Sigmoid colon (tissue), 7 donors: ENCODE results near the gene SRP19. TPM values are rescaled to one million over a fixed set of nuclear protein-coding genes. Genes with fewer than 3 reads are reported as not detected.

Experiments
- DNase-seq: peaks from one replicate; pipeline ENCODE4 v3.0.0-alpha.2; 2019
- H3K27ac ChIP-seq, 4 donors: fragments of 200-600 bp; sonication (generic); one replicate each; pipeline ENCODE4 v1.5.1; 2016 to 2019; ENCODE audit warnings: mild to moderate bottlenecking in 1 of 4
- H3K27me3 ChIP-seq, 3 donors: fragments of 200-600 bp; sonication (generic); one replicate each; pipeline ENCODE4 v1.5.1; 2019; ENCODE audit warnings: mild to moderate bottlenecking in 1 of 3
- H3K36me3 ChIP-seq, 4 donors: fragments of 200-600 bp; sonication (generic); one replicate each; pipeline ENCODE4 v1.5.1; 2016 to 2019
- H3K4me1 ChIP-seq, 4 donors: fragments of 200-600 bp; sonication (generic); one replicate each; pipeline ENCODE4 v1.5.1; 2017 to 2019
- H3K4me3 ChIP-seq, 4 donors: fragments of 200-600 bp; sonication (generic); one replicate each; pipeline ENCODE4 v1.5.1; 2017 to 2019; ENCODE audit warnings: mild to moderate bottlenecking in 2 of 4, moderate library complexity in 1 of 4
- H3K9me3 ChIP-seq, 4 donors: fragments of 200-600 bp in 3 of 4; sonication (generic) in 3 of 4; one replicate each; pipeline versions ENCODE4 v1.5.1 to v1.6.1; 2013 to 2019
- CTCF ChIP-seq, 4 experiments: fragments of 450-650 bp in 3 of 4; fragments of 200-600 bp in 1 of 4; IDR thresholded peaks; one replicate each; pipeline ENCODE4 v1.5.1; 2016 to 2019; ENCODE audit warnings: antibody characterized with exemption in 4 of 4, mild to moderate bottlenecking in 3 of 4, moderate library complexity in 2 of 4
- EP300 ChIP-seq, 4 donors: sonication (generic); formaldehyde crosslinking; IDR thresholded peaks; one replicate each; pipeline ENCODE4 v1.6.1; 2017; ENCODE audit warnings: antibody characterized with exemption in 4 of 4
- POLR2A ChIP-seq, 2 donors: fragments of 450-650 bp; IDR thresholded peaks; one replicate each; pipeline ENCODE4 v1.6.1; 2016; ENCODE audit warnings: antibody characterized with exemption in 2 of 2, mild to moderate bottlenecking in 2 of 2, moderate library complexity in 2 of 2
- POLR2AphosphoS5 ChIP-seq, 4 donors: sonication (generic); formaldehyde crosslinking; IDR thresholded peaks; one replicate each; pipeline ENCODE4 v1.6.1; 2017; ENCODE audit warnings: antibody characterized with exemption in 4 of 4
- WGBS, 2 donors: extraction: QIAGEN DNeasy Blood & Tissue Kit; methylation state at CpG; one replicate each; pipeline ENCODE4 v1.1.7; 2013; 5-methylcytosine and 5-hydroxymethylcytosine counted together
- intact Hi-C: fragments of 100-400 bp; cut with DNase I; formaldehyde crosslinking; loops from one replicate; pipeline ENCODE4 v1.15.1; 2023
- polyA plus RNA-seq, 3 donors: library from polyadenylated mRNA; stranded (reverse); fragments of 200-250 nt; gene quantifications; one replicate each; pipeline ENCODE4 v1.2.3, GENCODE V29; 2013
- total RNA-seq, 4 donors: library from RNA; depleted of rRNA; stranded (reverse); fragments of >200 nt; gene quantifications; one replicate each; pipeline ENCODE4 v1.1.0, GENCODE V29; 2016
- donor health status: healthy with polysubstance abuse.
- donor health status: Bipolar disorder and iron deficiency.
- donor health status: healthy.

The SRP19 gene
- total and polyA plus RNA-seq, 7 donors, result 37.1 to 78.6 (median 57.3) TPM

GRCh38 chr5:112906637-112907036 lies 45.5 kb downstream of the SRP19 start:
- intact Hi-C loops, result no loop called here
- no peaks in the 10 kb centered on the region for H3K9me3 ChIP-seq
- H3K27me3 ChIP-seq, result no peaks in the 10 kb centered on the region
- WGBS, 2 donors, result 88 to 95% methylated on average over 3 of the region's 3 CpGs
- no peak overlapping the region for H3K27ac ChIP-seq
- H3K36me3 ChIP-seq, result peaks cover 0 to 33% (median 6%) of the 10 kb centered on the region in 4 donors
- H3K4me1 ChIP-seq, result peaks cover 0 to 10% (median 5%) of the 10 kb centered on the region in 4 donors
- DNase-seq, result no peak
- no peak overlapping the region for H3K4me3 ChIP-seq
- TF ChIP-seq EP300 (IDR thresholded peaks at IDR 0.05) (no peak), POLR2AphosphoS5 (IDR thresholded peaks at IDR 0.05) (no peak), CTCF (IDR thresholded peaks at IDR 0.05) (no peak)

DNA sequence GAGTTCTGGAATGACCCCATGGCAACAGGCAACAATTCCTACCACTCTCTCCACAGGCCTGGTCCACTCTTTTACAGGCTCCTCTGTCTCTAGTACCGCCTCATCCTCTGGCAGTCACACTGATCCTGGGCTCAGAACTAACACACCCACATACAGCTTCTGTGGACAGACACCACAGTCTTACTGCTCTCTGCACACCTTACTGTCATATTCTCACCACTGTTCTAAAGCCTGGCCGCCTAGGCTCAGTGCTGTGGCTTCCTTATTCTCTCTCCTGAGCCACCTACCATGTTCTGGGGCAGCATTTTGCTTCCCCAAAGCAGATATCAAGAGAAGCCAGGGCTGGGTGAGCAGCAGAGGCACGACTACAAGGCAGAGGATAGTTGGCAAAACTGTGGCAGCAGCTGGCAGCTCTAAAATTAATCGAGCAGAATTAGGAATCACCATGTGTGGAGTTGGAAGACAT lies 46.1 kb downstream of the SRP19 start:
- no peaks in the 10 kb centered on the region for H3K9me3 ChIP-seq
- intact Hi-C loops, result no loop called here
- peaks cover 0 to 27% (median 6%) of the 10 kb centered on the region in 4 donors for H3K36me3 ChIP-seq
- DNase-seq, result no peak
- no peak overlapping the region for H3K27ac ChIP-seq
- TF ChIP-seq EP300 (IDR thresholded peaks at IDR 0.05) (no peak), POLR2A (IDR thresholded peaks at IDR 0.05) (no peak), CTCF (IDR thresholded peaks at IDR 0.05) (no peak), POLR2AphosphoS5 (IDR thresholded peaks at IDR 0.05) (no peak)
- WGBS, 2 donors, result 82 to 89% methylated on average over 4 of the region's 4 CpGs
- peaks cover 0 to 14% (median 5%) of the 10 kb centered on the region in 4 donors for H3K4me1 ChIP-seq
- no peak overlapping the region for H3K4me3 ChIP-seq
- H3K27me3 ChIP-seq, result no peaks in the 10 kb centered on the region

DNA sequence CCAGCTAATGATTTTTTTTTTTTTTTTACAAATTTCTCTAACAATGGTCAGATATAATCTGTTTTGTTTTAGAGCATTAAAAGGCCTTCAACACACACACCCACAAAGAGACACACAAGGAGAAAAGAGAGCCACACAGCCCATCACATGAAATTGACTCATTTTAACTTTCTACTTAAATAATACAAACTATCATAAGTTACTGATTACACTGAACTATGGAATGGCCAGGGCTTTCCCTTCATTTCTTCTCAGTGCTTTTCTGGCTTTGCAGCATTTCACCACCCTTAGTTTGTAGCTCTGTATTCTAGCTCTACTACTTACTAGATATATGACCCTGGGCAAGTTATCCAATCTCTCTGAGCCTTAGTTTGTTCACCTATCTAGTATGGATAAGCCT lies 47.8 kb downstream of the SRP19 start:
- Histone ChIP-seq H3K4me1 (peaks cover 0 to 22% (median 8%) of the 10 kb centered on the region in 4 donors), H3K27ac (no peak overlapping the region), H3K36me3 (peaks cover 0 to 24% (median 6%) of the 10 kb centered on the region in 4 donors), H3K9me3 (no peaks in the 10 kb centered on the region), H3K27me3 (no peaks in the 10 kb centered on the region), H3K4me3 (no peak overlapping the region)
- TF ChIP-seq CTCF (IDR thresholded peaks at IDR 0.05) (no peak), POLR2A (IDR thresholded peaks at IDR 0.05) (no peak), POLR2AphosphoS5 (IDR thresholded peaks at IDR 0.05) (no peak), EP300 (IDR thresholded peaks at IDR 0.05) (no peak)
- intact Hi-C loops, result no loop called here
- DNase-seq, result no peak

GRCh38 chr5:112910529-112910928 lies 49.4 kb downstream of the SRP19 start:
- DNase-seq, result no peak
- H3K4me1 ChIP-seq, result peaks cover 0 to 25% (median 17%) of the 10 kb centered on the region in 4 donors
- H3K4me3 ChIP-seq, result no peak overlapping the region
- 93 to 96% methylated on average over 1 of the region's 1 CpG for WGBS, 2 donors
- no peaks in the 10 kb centered on the region for H3K9me3 ChIP-seq
- intact Hi-C loops, result no loop called here
- H3K27me3 ChIP-seq, result no peaks in the 10 kb centered on the region
- H3K36me3 ChIP-seq, result peaks cover 0 to 24% (median 6%) of the 10 kb centered on the region in 4 donors
- TF ChIP-seq EP300 (IDR thresholded peaks at IDR 0.05) (no peak), POLR2A (IDR thresholded peaks at IDR 0.05) (no peak), CTCF (IDR thresholded peaks at IDR 0.05) (no peak), POLR2AphosphoS5 (IDR thresholded peaks at IDR 0.05) (no peak)
- H3K27ac ChIP-seq, result no peak overlapping the region

- Histone ChIP-seq H3K27ac (no peak overlapping the region), H3K36me3 (peaks cover 3 to 41% (median 8%) of the 10 kb centered on the region in 4 donors), H3K9me3 (no peaks in the 10 kb centered on the region), H3K4me1 (peaks cover 0 to 52% (median 39%) of the 10 kb centered on the region in 4 donors), H3K27me3 (no peaks in the 10 kb centered on the region), H3K4me3 (no peak overlapping the region)
- no peak for DNase-seq
- 80 to 91% methylated on average over 4 of the region's 4 CpGs for WGBS, 2 donors
- intact Hi-C loops, result no loop called here
- no peak for TF ChIP-seq POLR2A (IDR thresholded peaks at IDR 0.05)
Measured at GRCh38 chr5:112914584-112914983, 53.5 kb downstream of the SRP19 start.
